B cell (primary cell): Measurements from ENCODE around the gene MOGAT3. TPM values are rescaled to one million over a fixed set of nuclear protein-coding genes. Genes with fewer than 3 reads are reported as not detected.

Source experiments
- ATAC-seq: fragments of 200-7000 bp; cut with Tn5 transposase; one replicate; pipeline ENCODE4 v1.10.0; 2021; ENCODE audit warnings: low read depth, mild to moderate bottlenecking, moderate number of reproducible peaks, moderate library complexity
- CTCF ChIA-PET: fragments of 350-600 bp; sonication (Branson Sonifier 250); formaldehyde crosslinking; loops from one replicate; lab custom pipeline; 2021; ENCODE audit warnings: antibody characterized with exemption, inconsistent platforms; lab: Charles Lee
- POLR2A ChIA-PET: fragments of 350-600 bp; sonication (Branson Sonifier 250); formaldehyde crosslinking; loops from one replicate; lab custom pipeline; 2021; ENCODE audit warnings: antibody characterized with exemption; lab: Charles Lee
- DNase-seq: peaks from one replicate; pipeline ENCODE4 v3.0.0; 2013
- H2AFZ ChIP-seq: 2 replicates; pipeline ENCODE4 v1.6.1; 2012; ENCODE audit warnings: mild to moderate bottlenecking, low read depth, low read length; ENCODE audit not compliant: insufficient read depth, poor library complexity, severe bottlenecking
- H3K27ac ChIP-seq, 2 donors: 1 replicate in 1 of 2; 2 replicates in 1 of 2; pipeline ENCODE4 v1.5.1; 2012 to 2013; ENCODE audit warnings: low read length in 2 of 2, mild to moderate bottlenecking in 2 of 2, moderate library complexity in 1 of 2
- H3K27me3 ChIP-seq, 4 experiments: fragments of 200-600 bp in 1 of 4; sonication (generic) in 1 of 4; replicated peaks in 1 of 4; 1 replicate in 2 of 4; 2 replicates in 2 of 4; pipeline versions ENCODE4 v1.6.1 to v1.7.0; 2013 to 2016; ENCODE audit warnings: low read length in 3 of 4, mild to moderate bottlenecking in 2 of 4, mixed read lengths in 1 of 4, moderate library complexity in 1 of 4; ENCODE audit not compliant: insufficient read depth in 4 of 4, control insufficient read depth in 3 of 4; ENCODE audit errors: control extremely low read depth in 1 of 4
- H3K36me3 ChIP-seq, 2 experiments: replicated peaks in 1 of 2; 1 replicate in 1 of 2; 2 replicates in 1 of 2; pipeline versions ENCODE4 v1.6.1 to v1.7.1; 2013; ENCODE audit warnings: low read length in 1 of 2; ENCODE audit not compliant: insufficient read depth in 2 of 2, control insufficient read depth in 1 of 2; ENCODE audit errors: control extremely low read depth in 1 of 2, extremely low read depth in 1 of 2
- H3K4me1 ChIP-seq, 2 donors: fragments of 200-600 bp in 1 of 2; sonication (generic) in 1 of 2; 1 replicate in 1 of 2; 2 replicates in 1 of 2; pipeline versions ENCODE4 v1.5.1 to v1.6.1; 2013 to 2017; ENCODE audit warnings: low read length in 2 of 2; ENCODE audit not compliant: control insufficient read depth in 2 of 2, insufficient read depth in 2 of 2
- H3K4me2 ChIP-seq: replicated peaks from 2 replicates; pipeline ENCODE3; 2012; ENCODE audit warnings: mild to moderate bottlenecking, low read depth, low read length; ENCODE audit not compliant: poor library complexity, severe bottlenecking
- H3K4me3 ChIP-seq, 5 experiments: fragments of 200-600 bp in 1 of 5; sonication (generic) in 1 of 5; 1 replicate in 3 of 5; 2 replicates in 2 of 5; pipeline versions ENCODE4 v1.5.1 to v1.7.0; 2011 to 2016; ENCODE audit warnings: low read length in 4 of 5, mild to moderate bottlenecking in 4 of 5, low read depth in 2 of 5, control low read depth in 1 of 5, moderate library complexity in 1 of 5; ENCODE audit not compliant: insufficient read depth in 1 of 5; ENCODE audit errors: control extremely low read depth in 1 of 5, extremely low read depth in 1 of 5
- H3K79me2 ChIP-seq: fragments of 200-600 bp; sonication (generic); one replicate; pipeline ENCODE4 v1.6.0; 2016; ENCODE audit warnings: low read length; ENCODE audit not compliant: control insufficient read depth, insufficient read depth
- H3K9ac ChIP-seq: fragments of 200-600 bp; sonication (generic); 2 replicates; pipeline ENCODE4 v1.6.1; 2017; ENCODE audit warnings: mild to moderate bottlenecking, low read length, moderate library complexity
- H3K9me3 ChIP-seq, 3 donors: one replicate each; pipeline versions ENCODE4 v1.6.1 to v1.7.1; 2013; ENCODE audit warnings: low read length in 2 of 3; ENCODE audit not compliant: control insufficient read depth in 2 of 3, insufficient read depth in 1 of 3; ENCODE audit errors: control extremely low read depth in 1 of 3
- H4K20me1 ChIP-seq: 2 replicates; pipeline ENCODE4 v1.6.0; 2012; ENCODE audit warnings: mild to moderate bottlenecking, low read length; ENCODE audit not compliant: insufficient read depth, control insufficient read depth, poor library complexity, severe bottlenecking
- H3K27ac Mint-ChIP-seq: one replicate; pipeline ENCODE4 v1.8.0; 2021; ENCODE audit warnings: mixed read lengths
- H3K27me3 Mint-ChIP-seq: one replicate; pipeline ENCODE4 v1.8.0; 2021; ENCODE audit warnings: mixed read lengths
- H3K4me1 Mint-ChIP-seq: one replicate; pipeline ENCODE4 v1.8.0; 2021; ENCODE audit warnings: mixed read lengths
- H3K4me3 Mint-ChIP-seq: one replicate; pipeline ENCODE4 v1.8.0; 2021; ENCODE audit warnings: mixed read lengths
- H3K9me3 Mint-ChIP-seq: one replicate; pipeline ENCODE4 v1.8.0; 2022; ENCODE audit warnings: mixed read lengths; ENCODE audit not compliant: insufficient read depth
- CTCF ChIP-seq: fragments of 200-600 bp; IDR thresholded peaks from one replicate; pipeline ENCODE4 v1.8.0; 2022; ENCODE audit warnings: antibody characterized with exemption, mild to moderate bottlenecking
- EZH2 ChIP-seq: IDR thresholded peaks from 2 replicates; pipeline ENCODE4 v1.6.1; 2012; ENCODE audit warnings: borderline replicate concordance, low read depth, mild to moderate bottlenecking, moderate library complexity, low read length; ENCODE audit not compliant: insufficient read depth, poor library complexity, severe bottlenecking
- WGBS: methylation state at CpG from one replicate; pipeline ENCODE4 v1.1.5; 2013; ENCODE audit warnings: missing lambda C conversion rate; ENCODE audit not compliant: insufficient coverage; 5-methylcytosine and 5-hydroxymethylcytosine counted together
- intact Hi-C: fragments of 100-400 bp; cut with micrococcal nuclease; formaldehyde crosslinking; loops from one replicate; pipeline ENCODE4 v1.10.0; 2022
- polyA plus RNA-seq: library from polyadenylated mRNA; depleted of rRNA; stranded (reverse); fragments of >200 nt; gene quantifications from 2 replicates; pipeline ENCODE4 v1.2.3, GENCODE V29; 2012
- total RNA-seq, 2 donors: library from RNA; stranded (reverse); fragments of 120-200 nt in 1 of 2; gene quantifications; 1 replicate in 1 of 2; 2 replicates in 1 of 2; pipeline versions ENCODE4 v1.2.3 to v1.2.4, GENCODE V29; 2013 to 2022

Gene MOGAT3
- total and polyA plus RNA-seq, 2 donors (not counting 1 experiment from before 2014, with no cell fraction given) = not detected

- H4K20me1 ChIP-seq = peaks cover 77% of the 10 kb centered on the region
Measured at GRCh38 chr7:101241443-101242349, 40.9 kb upstream of the MOGAT3 start.

More at GRCh38 chr7:101241443-101242349, 40.9 kb upstream of the MOGAT3 start:
- H3K4me2 ChIP-seq = peak overlapping the region; percentile 21
- Mint-ChIP-seq H3K4me1 (peaks cover 31% of the 10 kb centered on the region), H3K9me3 (no peaks in the 10 kb centered on the region), H3K4me3 (no peak overlapping the region), H3K27me3 (no peaks in the 10 kb centered on the region), H3K27ac (peak overlapping the region; percentile 26)
- ChIA-PET POLR2A (no interaction called here), CTCF (interaction anchor here (1.4 to 4.6 kb wide), 2 partner anchors 41 to 98 kb away, joined by 4 to 65 read pairs; no protein-coding TSS in a partner anchor)
- WGBS = 78% methylated on average over 7 of the region's 16 CpGs
- H3K27me3 ChIP-seq = no peaks in the 10 kb centered on the region
- no peak overlapping the region for H3K27ac ChIP-seq
- TF ChIP-seq CTCF (no peak), EZH2 (no peak)
- no peak overlapping the region for H2AFZ ChIP-seq
- peaks cover 13 to 31% of the 10 kb centered on the region in 2 donors for H3K4me1 ChIP-seq
- no peak for ATAC-seq
- no peak for DNase-seq
- H3K79me2 ChIP-seq = peaks cover 73% of the 10 kb centered on the region
- intact Hi-C loops = no loop called here
- H3K9ac ChIP-seq = no peak overlapping the region
- no peak overlapping the region for H3K4me3 ChIP-seq
- H3K9me3 ChIP-seq = no peaks in the 10 kb centered on the region
- H3K36me3 ChIP-seq = peaks cover 0 to 27% of the 10 kb centered on the region in 2 experiments
